Measurements from ENCODE around the gene GPATCH3.

- no peak for TF ChIP-seq EZH2phosphoT487 (IDR thresholded peaks at IDR 0.05; ENCODE audit: insufficient read depth, low read depth)
- no peak for TF ChIP-seq EZH2 (IDR thresholded peaks at IDR 0.05; ENCODE audit: insufficient read depth, poor library complexity, severe bottlenecking)
Observed at GRCh38 chr1:26911399-26912146, 11.3 kb upstream of the GPATCH3 start.

Measured in GM23248 (cell line).